Colonic mucosa (tissue), 4 donors: ENCODE data around the gene AKNA. TPM values are rescaled to one million over a fixed set of nuclear protein-coding genes. Genes with fewer than 3 reads are reported as not detected.

Experiments used
- DNase-seq: peaks from one replicate; pipeline ENCODE4 v3.0.0-alpha.2; 2020
- H3K27ac ChIP-seq: fragments of 200-600 bp; one replicate; pipeline ENCODE4 v1.8.0; 2021
- H3K27me3 ChIP-seq: fragments of 200-600 bp; one replicate; pipeline ENCODE4 v1.8.0; 2021
- H3K36me3 ChIP-seq: fragments of 200-600 bp; one replicate; pipeline ENCODE4 v1.8.0; 2021
- H3K4me1 ChIP-seq: fragments of 200-600 bp; one replicate; pipeline ENCODE4 v1.8.0; 2021; ENCODE audit warnings: mild to moderate bottlenecking
- H3K4me3 ChIP-seq: fragments of 200-600 bp; one replicate; pipeline ENCODE4 v1.8.0; 2021
- H3K9ac ChIP-seq, 2 donors: one replicate each; pipeline ENCODE4 v1.7.0; 2013; ENCODE audit warnings: control low read depth in 2 of 2, low read depth in 2 of 2, low read length in 2 of 2
- H3K9me3 ChIP-seq: fragments of 200-600 bp; one replicate; pipeline ENCODE4 v1.8.0; 2021
- intact Hi-C: fragments of 100-400 bp; cut with DNase I; formaldehyde crosslinking; loops from one replicate; pipeline ENCODE4 v1.14.1; 2022
- total RNA-seq, 2 donors: library from RNA; stranded (reverse); fragmentation: NEBNext Ultra II Directional in 1 of 2; extraction: Animal tissue kit (Norgen Biotek cat#: 25700) in 1 of 2; gene quantifications; one replicate each; pipeline ENCODE4 v1.2.1, GENCODE V29; 2021
- TF ChIP-seq, protein P1 (sequence below): fragments of 200-600 bp; IDR thresholded peaks from one replicate; pipeline ENCODE4 v1.8.0; 2022; ENCODE audit warnings: antibody characterized with exemption, mild to moderate bottlenecking
- donor health status: healthy.
- donor health status: DM: no; HTN: no; CAD: no.
- donor health status: DM: no; HTN: no; CAD: no.

The AKNA gene
- total RNA-seq, 2 donors from 2014 or later = 26.9 to 44.9 TPM

DNA sequence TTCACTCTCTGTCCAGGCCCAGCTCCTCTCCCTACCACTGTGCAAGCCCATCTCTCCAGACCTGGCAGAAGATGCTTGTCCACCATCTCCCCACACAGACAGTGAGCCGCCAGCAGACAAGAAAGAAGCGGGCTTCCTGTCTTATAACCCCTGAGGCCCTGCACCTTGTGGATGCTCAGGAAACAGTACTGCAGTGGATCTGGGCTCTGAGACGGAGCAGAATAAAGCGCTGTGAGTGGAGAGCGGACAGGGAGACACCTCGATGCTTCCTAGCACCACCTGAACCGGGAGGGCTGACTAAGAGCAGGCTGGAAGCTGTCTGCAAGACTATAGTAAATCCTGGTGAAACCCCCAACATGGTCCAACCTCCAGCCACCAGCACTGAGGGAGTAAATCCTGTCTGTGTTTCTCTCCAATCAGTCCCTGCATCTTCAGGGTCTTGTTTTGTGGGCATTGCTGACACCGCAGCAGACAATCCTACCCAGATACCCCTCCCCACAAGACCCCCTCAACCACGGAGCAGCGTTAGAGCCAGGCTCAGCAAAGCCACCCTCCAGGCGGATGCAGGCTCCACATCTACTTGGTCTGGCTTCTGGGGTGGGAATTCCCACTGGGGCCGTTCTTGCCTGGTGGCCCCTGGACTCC is 39.4 kb downstream of the AKNA start:
- H3K4me1 ChIP-seq = no peaks in the 10 kb centered on the region
- TF ChIP-seq, protein P1, sequence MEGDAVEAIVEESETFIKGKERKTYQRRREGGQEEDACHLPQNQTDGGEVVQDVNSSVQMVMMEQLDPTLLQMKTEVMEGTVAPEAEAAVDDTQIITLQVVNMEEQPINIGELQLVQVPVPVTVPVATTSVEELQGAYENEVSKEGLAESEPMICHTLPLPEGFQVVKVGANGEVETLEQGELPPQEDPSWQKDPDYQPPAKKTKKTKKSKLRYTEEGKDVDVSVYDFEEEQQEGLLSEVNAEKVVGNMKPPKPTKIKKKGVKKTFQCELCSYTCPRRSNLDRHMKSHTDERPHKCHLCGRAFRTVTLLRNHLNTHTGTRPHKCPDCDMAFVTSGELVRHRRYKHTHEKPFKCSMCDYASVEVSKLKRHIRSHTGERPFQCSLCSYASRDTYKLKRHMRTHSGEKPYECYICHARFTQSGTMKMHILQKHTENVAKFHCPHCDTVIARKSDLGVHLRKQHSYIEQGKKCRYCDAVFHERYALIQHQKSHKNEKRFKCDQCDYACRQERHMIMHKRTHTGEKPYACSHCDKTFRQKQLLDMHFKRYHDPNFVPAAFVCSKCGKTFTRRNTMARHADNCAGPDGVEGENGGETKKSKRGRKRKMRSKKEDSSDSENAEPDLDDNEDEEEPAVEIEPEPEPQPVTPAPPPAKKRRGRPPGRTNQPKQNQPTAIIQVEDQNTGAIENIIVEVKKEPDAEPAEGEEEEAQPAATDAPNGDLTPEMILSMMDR = no peak
- H3K36me3 ChIP-seq = peaks cover 26% of the 10 kb centered on the region
- intact Hi-C loops = no loop called here
- no peaks in the 10 kb centered on the region for H3K27me3 ChIP-seq
- DNase-seq = no peak
- no peak overlapping the region for H3K27ac ChIP-seq
- no peak overlapping the region for H3K9ac ChIP-seq
- H3K9me3 ChIP-seq = no peaks in the 10 kb centered on the region
- H3K4me3 ChIP-seq = no peak overlapping the region

DNA sequence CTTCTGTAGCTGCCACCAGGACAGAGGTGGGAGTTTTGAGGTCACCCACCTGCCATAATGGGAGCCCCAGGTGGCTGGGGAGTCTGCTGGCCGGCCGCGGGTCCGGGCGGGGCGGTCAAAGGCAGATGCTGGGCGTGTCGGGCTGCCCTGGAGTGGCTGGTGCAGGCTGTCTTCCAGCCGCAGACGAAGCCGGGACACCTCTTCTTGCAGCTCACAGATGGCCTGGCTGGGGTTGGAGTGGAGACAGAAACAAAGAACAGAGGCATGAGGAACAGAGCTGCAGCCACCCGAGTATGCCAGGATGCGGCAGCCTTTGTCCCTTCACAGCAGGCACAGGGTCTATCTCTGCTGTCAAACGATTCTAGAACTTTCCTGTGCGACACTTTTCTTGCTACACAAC is 40.1 kb downstream of the AKNA start:
- H3K4me3 ChIP-seq = no peak overlapping the region
- TF ChIP-seq, protein P1 = no peak
- H3K27ac ChIP-seq = no peak overlapping the region
- intact Hi-C loops = no loop called here
- H3K27me3 ChIP-seq = no peaks in the 10 kb centered on the region
- DNase-seq = no peak
- no peak overlapping the region for H3K9ac ChIP-seq
- H3K9me3 ChIP-seq = no peaks in the 10 kb centered on the region
- H3K36me3 ChIP-seq = peaks cover 31% of the 10 kb centered on the region
- H3K4me1 ChIP-seq = no peaks in the 10 kb centered on the region

GRCh38 chr9:114346146-114346545 is 41.6 kb downstream of the AKNA start:
- intact Hi-C loops = no loop called here

GRCh38 chr9:114345493-114346065 is 42.2 kb downstream of the AKNA start:
- Histone ChIP-seq H3K9ac (no peak overlapping the region), H3K36me3 (peaks cover 34% of the 10 kb centered on the region), H3K27ac (no peak overlapping the region), H3K27me3 (no peaks in the 10 kb centered on the region), H3K4me3 (no peak overlapping the region), H3K9me3 (no peaks in the 10 kb centered on the region), H3K4me1 (no peaks in the 10 kb centered on the region)
- TF ChIP-seq, protein P1 = no peak
- DNase-seq = no peak
- intact Hi-C loops = no loop called here

More at GRCh38 chr9:114346146-114346545, 41.6 kb downstream of the AKNA start:
- peaks cover 31% of the 10 kb centered on the region for H3K36me3 ChIP-seq
- H3K4me1 ChIP-seq = no peaks in the 10 kb centered on the region
- DNase-seq = no peak
- H3K4me3 ChIP-seq = no peak overlapping the region
- TF ChIP-seq, protein P1 = no peak
- H3K27ac ChIP-seq = no peak overlapping the region
- H3K27me3 ChIP-seq = no peaks in the 10 kb centered on the region
- no peak overlapping the region for H3K9ac ChIP-seq
- no peaks in the 10 kb centered on the region for H3K9me3 ChIP-seq

DNA sequence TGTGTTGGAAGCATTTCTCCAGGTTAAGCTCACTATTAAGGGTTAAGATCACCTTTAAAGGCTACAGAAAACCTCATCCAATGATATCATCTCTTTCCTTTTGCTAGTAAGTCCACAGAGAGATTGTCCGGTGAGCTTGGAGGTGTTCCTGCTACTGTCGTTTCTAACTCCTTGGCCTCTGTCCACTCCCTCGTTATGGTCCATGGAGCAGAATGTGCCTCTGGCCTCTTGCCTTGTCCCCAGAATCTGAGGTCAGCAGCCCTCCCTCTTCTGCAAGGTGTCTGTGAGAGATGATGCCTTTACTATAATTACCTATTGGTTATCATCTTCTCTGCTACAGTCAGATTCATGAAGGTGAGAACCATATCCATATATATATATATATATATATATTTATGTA is 43.1 kb downstream of the AKNA start:
- H3K27me3 ChIP-seq = no peaks in the 10 kb centered on the region
- intact Hi-C loops = no loop called here

More for the DNA sequence above, 43.1 kb downstream of the AKNA start:
- Histone ChIP-seq H3K4me1 (no peaks in the 10 kb centered on the region), H3K9ac (no peak overlapping the region), H3K9me3 (no peaks in the 10 kb centered on the region), H3K36me3 (peaks cover 28% of the 10 kb centered on the region), H3K4me3 (no peak overlapping the region), H3K27ac (no peak overlapping the region)
- TF ChIP-seq, protein P1 = no peak
- DNase-seq = no peak
